Neural progenitor cell (in vitro differentiated cells): ENCODE data around the gene SNX25. TPM values are rescaled to one million over a fixed set of nuclear protein-coding genes. Genes with fewer than 3 reads are reported as not detected.
A peak's percentile ranks its signal among the peaks of the same experiment; 100 is the strongest.

Experiments used
- DNase-seq: peaks from one replicate; pipeline ENCODE4 v3.0.0-alpha.2; 2016; ENCODE audit warnings: low spot score
- H2AFZ ChIP-seq: fragments of 200-600 bp; sonication (generic); replicated peaks from 2 replicates; pipeline ENCODE4 v1.6.1; 2016; ENCODE audit warnings: antibody characterized with exemption
- H3F3A ChIP-seq: fragments of 200-600 bp; sonication (generic); 2 replicates; pipeline ENCODE4 v1.6.1; 2016; ENCODE audit warnings: antibody characterized with exemption, low read depth
- H3K27ac ChIP-seq: fragments of 200-600 bp; sonication (generic); 2 replicates; pipeline ENCODE4 v1.5.1; 2016; ENCODE audit warnings: mild to moderate bottlenecking
- H3K27me3 ChIP-seq: fragments of 200-600 bp; sonication (generic); 2 replicates; pipeline ENCODE4 v1.6.1; 2016; ENCODE audit warnings: mild to moderate bottlenecking, moderate library complexity
- H3K36me3 ChIP-seq: fragments of 200-600 bp; sonication (generic); 2 replicates; pipeline ENCODE4 v1.5.1; 2016
- H3K4me1 ChIP-seq: fragments of 200-600 bp; sonication (generic); 2 replicates; pipeline ENCODE4 v1.6.1; 2016; ENCODE audit warnings: mixed run types
- H3K4me2 ChIP-seq: fragments of 200-600 bp; sonication (generic); 2 replicates; pipeline ENCODE4 v1.6.1; 2016
- H3K4me3 ChIP-seq: fragments of 200-600 bp; sonication (generic); 2 replicates; pipeline ENCODE4 v1.5.1; 2016
- H3K79me2 ChIP-seq: fragments of 200-600 bp; sonication (generic); 2 replicates; pipeline ENCODE4 v1.6.1; 2016; ENCODE audit warnings: low read depth
- H3K9ac ChIP-seq: fragments of 200-600 bp; sonication (generic); 2 replicates; pipeline ENCODE4 v1.6.1; 2016
- H3K9me3 ChIP-seq: fragments of 200-600 bp; sonication (generic); 2 replicates; pipeline ENCODE4 v1.5.1; 2016; ENCODE audit warnings: low read depth
- H4K20me1 ChIP-seq: fragments of 200-600 bp; sonication (generic); 2 replicates; pipeline ENCODE4 v1.6.1; 2016; ENCODE audit warnings: low read depth
- H3K27ac Mint-ChIP-seq: 3 replicates; pipeline ENCODE4 v1.8.0; 2021; ENCODE audit warnings: mixed read lengths
- H3K27me3 Mint-ChIP-seq: 2 replicates; pipeline ENCODE4 v1.8.0; 2022; ENCODE audit warnings: low read depth, mild to moderate bottlenecking, inconsistent platforms, moderate library complexity, mixed read lengths; ENCODE audit not compliant: insufficient read depth
- H3K36me3 Mint-ChIP-seq: 3 replicates; pipeline ENCODE4 v1.8.0; 2021; ENCODE audit warnings: mixed read lengths
- H3K4me1 Mint-ChIP-seq: 3 replicates; pipeline ENCODE4 v1.8.0; 2021; ENCODE audit warnings: mixed read lengths
- H3K4me3 Mint-ChIP-seq: 3 replicates; pipeline ENCODE4 v1.8.0; 2021; ENCODE audit warnings: mild to moderate bottlenecking, moderate library complexity, mixed read lengths
- H3K9me3 Mint-ChIP-seq: 3 replicates; pipeline ENCODE4 v1.8.0; 2020; ENCODE audit warnings: mixed read lengths
- EZH2 ChIP-seq: fragments of 200-600 bp; sonication (generic); IDR thresholded peaks from 2 replicates; pipeline ENCODE4 v1.6.1; 2017; ENCODE audit warnings: antibody characterized with exemption, mild to moderate bottlenecking, moderate library complexity
- EZH2phosphoT487 ChIP-seq: fragments of 200-600 bp; sonication (generic); IDR thresholded peaks from 2 replicates; pipeline ENCODE4 v1.6.1; 2017; ENCODE audit warnings: antibody characterized with exemption
- total RNA-seq: library from RNA; depleted of rRNA; stranded (reverse); fragments of >200 nt; gene quantifications from 2 replicates; pipeline ENCODE4 v1.2.3, GENCODE V29; 2015; ENCODE audit warnings: low replicate concordance
- TF ChIP-seq, protein P1 (sequence below): fragments of 200-600 bp; sonication (generic); IDR thresholded peaks from 2 replicates; pipeline ENCODE4 v1.5.1; 2017; ENCODE audit warnings: antibody characterized with exemption, mild to moderate bottlenecking

The SNX25 gene
- total RNA-seq, 1 donor from 2014 or later, result 50.8 TPM

GRCh38 chr4:185183622-185184281 is 25.6 kb upstream of the SNX25 start:
- Mint-ChIP-seq H3K27ac (no peak overlapping the region), H3K9me3 (no peaks in the 10 kb centered on the region), H3K27me3 (peaks cover 2% of the 10 kb centered on the region), H3K36me3 (peaks cover 6% of the 10 kb centered on the region), H3K4me3 (no peak overlapping the region), H3K4me1 (no peaks in the 10 kb centered on the region)
- no peak overlapping the region for H3K27ac ChIP-seq
- no peak overlapping the region for H3K4me2 ChIP-seq
- H3K9ac ChIP-seq, result no peak overlapping the region
- peaks cover 24% of the 10 kb centered on the region for H4K20me1 ChIP-seq
- no peaks in the 10 kb centered on the region for H3K36me3 ChIP-seq
- no peak overlapping the region for H2AFZ ChIP-seq
- no peaks in the 10 kb centered on the region for H3K9me3 ChIP-seq
- no peak overlapping the region for H3K4me3 ChIP-seq
- H3K79me2 ChIP-seq, result peaks cover 64% of the 10 kb centered on the region
- H3F3A ChIP-seq, result peaks cover 13% of the 10 kb centered on the region
- no peaks in the 10 kb centered on the region for H3K27me3 ChIP-seq
- H3K4me1 ChIP-seq, result peaks cover 8% of the 10 kb centered on the region
- peak; percentile 83 for DNase-seq
- TF ChIP-seq, protein P1, sequence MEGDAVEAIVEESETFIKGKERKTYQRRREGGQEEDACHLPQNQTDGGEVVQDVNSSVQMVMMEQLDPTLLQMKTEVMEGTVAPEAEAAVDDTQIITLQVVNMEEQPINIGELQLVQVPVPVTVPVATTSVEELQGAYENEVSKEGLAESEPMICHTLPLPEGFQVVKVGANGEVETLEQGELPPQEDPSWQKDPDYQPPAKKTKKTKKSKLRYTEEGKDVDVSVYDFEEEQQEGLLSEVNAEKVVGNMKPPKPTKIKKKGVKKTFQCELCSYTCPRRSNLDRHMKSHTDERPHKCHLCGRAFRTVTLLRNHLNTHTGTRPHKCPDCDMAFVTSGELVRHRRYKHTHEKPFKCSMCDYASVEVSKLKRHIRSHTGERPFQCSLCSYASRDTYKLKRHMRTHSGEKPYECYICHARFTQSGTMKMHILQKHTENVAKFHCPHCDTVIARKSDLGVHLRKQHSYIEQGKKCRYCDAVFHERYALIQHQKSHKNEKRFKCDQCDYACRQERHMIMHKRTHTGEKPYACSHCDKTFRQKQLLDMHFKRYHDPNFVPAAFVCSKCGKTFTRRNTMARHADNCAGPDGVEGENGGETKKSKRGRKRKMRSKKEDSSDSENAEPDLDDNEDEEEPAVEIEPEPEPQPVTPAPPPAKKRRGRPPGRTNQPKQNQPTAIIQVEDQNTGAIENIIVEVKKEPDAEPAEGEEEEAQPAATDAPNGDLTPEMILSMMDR, result peak; percentile 88
- TF ChIP-seq EZH2, result no peak

- Histone ChIP-seq H4K20me1 (peaks cover 29% of the 10 kb centered on the region), H2AFZ (no peak overlapping the region), H3F3A (peaks cover 13% of the 10 kb centered on the region), H3K4me1 (peaks cover 8% of the 10 kb centered on the region), H3K9me3 (no peaks in the 10 kb centered on the region), H3K79me2 (peaks cover 47% of the 10 kb centered on the region), H3K27ac (no peak overlapping the region), H3K27me3 (no peaks in the 10 kb centered on the region), H3K4me2 (no peak overlapping the region), H3K4me3 (no peak overlapping the region), H3K9ac (no peak overlapping the region), H3K36me3 (no peaks in the 10 kb centered on the region)
- DNase-seq, result no peak
- Mint-ChIP-seq H3K9me3 (no peaks in the 10 kb centered on the region), H3K27me3 (no peaks in the 10 kb centered on the region), H3K36me3 (peaks cover 10% of the 10 kb centered on the region), H3K4me3 (no peak overlapping the region), H3K27ac (no peak overlapping the region), H3K4me1 (no peaks in the 10 kb centered on the region)
- TF ChIP-seq, protein P1, result no peak
- TF ChIP-seq EZH2, result no peak
These were observed 22.6 kb upstream of the SNX25 start for GRCh38 chr4:185186769-185187168.

DNA sequence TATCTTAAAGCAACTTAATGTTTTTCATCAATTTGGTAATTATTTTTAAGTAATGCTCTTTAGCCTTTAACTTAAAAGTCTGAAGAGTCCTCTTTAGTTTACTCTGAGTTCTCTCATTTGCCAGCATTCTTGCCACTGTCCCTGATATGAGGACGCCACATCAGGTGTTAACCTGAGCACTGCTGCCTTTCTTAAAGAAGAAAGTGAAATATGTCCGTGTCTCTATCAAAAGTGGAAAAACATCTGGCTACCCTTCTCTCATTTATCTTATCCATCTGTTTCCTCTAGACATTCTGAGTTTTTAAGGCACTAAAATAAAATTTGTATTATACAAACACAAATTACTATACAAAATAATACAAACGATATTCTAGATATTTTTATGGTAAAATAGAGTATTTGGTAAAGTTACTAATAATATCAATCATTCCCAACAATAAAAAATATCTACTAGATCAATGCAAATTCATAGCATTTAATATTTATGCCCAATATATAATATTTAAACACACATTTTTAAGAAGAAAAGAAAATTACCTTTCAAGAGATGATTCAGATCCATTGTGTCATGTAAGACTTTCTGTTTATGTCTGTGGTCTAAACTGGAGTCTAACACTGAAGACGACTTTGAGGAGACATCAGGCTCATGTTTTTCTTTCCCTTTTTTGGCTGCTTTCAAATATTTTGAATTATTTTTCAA is 19.6 kb upstream of the SNX25 start:
- DNase-seq, result no peak
- peaks cover 54% of the 10 kb centered on the region for H3K79me2 ChIP-seq
- peaks cover 11% of the 10 kb centered on the region for H3K36me3 Mint-ChIP-seq
- no peak overlapping the region for H3K4me3 Mint-ChIP-seq
- H3K9ac ChIP-seq, result no peak overlapping the region
- no peaks in the 10 kb centered on the region for H3K27me3 ChIP-seq
- no peaks in the 10 kb centered on the region for H3K9me3 ChIP-seq
- no peak for TF ChIP-seq EZH2phosphoT487
- TF ChIP-seq, protein P1, result no peak
- no peak for TF ChIP-seq EZH2
- no peak overlapping the region for H3K27ac ChIP-seq
- H3K36me3 ChIP-seq, result no peaks in the 10 kb centered on the region
- H2AFZ ChIP-seq, result no peak overlapping the region
- peaks cover 2% of the 10 kb centered on the region for H3K27me3 Mint-ChIP-seq
- H3K4me1 Mint-ChIP-seq, result no peaks in the 10 kb centered on the region
- peaks cover 18% of the 10 kb centered on the region for H4K20me1 ChIP-seq
- H3K4me3 ChIP-seq, result no peak overlapping the region
- H3K4me2 ChIP-seq, result no peak overlapping the region
- H3K9me3 Mint-ChIP-seq, result no peaks in the 10 kb centered on the region
- peaks cover 6% of the 10 kb centered on the region for H3K4me1 ChIP-seq
- H3F3A ChIP-seq, result peaks cover 3% of the 10 kb centered on the region
- no peak overlapping the region for H3K27ac Mint-ChIP-seq
